HuH-7.5 (cell line): ENCODE data around the gene UNKL.

Source experiments
- DNase-seq: peaks from one replicate; pipeline ENCODE4 v3.0.0; 2011; ENCODE audit warnings: low spot score

UNKL gene

GRCh38 chr16:1375741-1376410 is 38.6 kb downstream of the UNKL start:
- no peak for DNase-seq

GRCh38 chr16:1375298-1375640 is 39.2 kb downstream of the UNKL start:
- DNase-seq = no peak

- no peak for DNase-seq
Measured at GRCh38 chr16:1374418-1375297, 39.8 kb downstream of the UNKL start.

- DNase-seq = no peak
Measured at GRCh38 chr16:1372292-1372950, 42.1 kb downstream of the UNKL start.

- DNase-seq = no peak
Measured at GRCh38 chr16:1371054-1371978, 43.2 kb downstream of the UNKL start.

GRCh38 chr16:1367486-1368174 is 46.9 kb downstream of the UNKL start:
- DNase-seq = no peak

GRCh38 chr16:1366712-1367299 is 47.7 kb downstream of the UNKL start:
- no peak for DNase-seq

GRCh38 chr16:1366060-1366711 is 48.3 kb downstream of the UNKL start:
- no peak for DNase-seq

- no peak for DNase-seq
Measured at GRCh38 chr16:1364510-1364909, 50.0 kb downstream of the UNKL start.

GRCh38 chr16:1363501-1364041 is 50.9 kb downstream of the UNKL start:
- peak; percentile 89 for DNase-seq

GRCh38 chr16:1362807-1363206 is 51.7 kb downstream of the UNKL start:
- no peak for DNase-seq

- no peak for DNase-seq
Measured at GRCh38 chr16:1361685-1362360, 52.7 kb downstream of the UNKL start.

GRCh38 chr16:1357906-1358566 is 56.5 kb downstream of the UNKL start:
- no peak for DNase-seq

- no peak for DNase-seq
Measured at GRCh38 chr16:1356061-1356900, 58.2 kb downstream of the UNKL start.

- no peak for DNase-seq
Measured at GRCh38 chr16:1355591-1355990, 58.9 kb downstream of the UNKL start.

GRCh38 chr16:1354815-1355540 is 59.5 kb downstream of the UNKL start:
- no peak for DNase-seq
